Body of pancreas (tissue), 4 donors: Measurements from ENCODE around the gene PUSL1. TPM values are rescaled to one million over a fixed set of nuclear protein-coding genes. Genes with fewer than 3 reads are reported as not detected.

Experiments used
- ATAC-seq: fragments of 150-250 bp; one replicate; pipeline ENCODE4 v1.9.1; 2016
- DNase-seq, 4 donors: peaks; one replicate each; pipeline ENCODE4 v3.0.0-alpha.2; 2019
- H3K27ac ChIP-seq, 4 donors: fragments of 200-600 bp; sonication (generic); 1 replicate in 3 of 4; 2 replicates in 1 of 4; pipeline versions ENCODE4 v1.5.1 to v1.6.1; 2016 to 2019; ENCODE audit warnings: mild to moderate bottlenecking in 1 of 4, mixed read lengths in 1 of 4, moderate library complexity in 1 of 4
- H3K27me3 ChIP-seq, 2 donors: fragments of 200-600 bp; sonication (generic); one replicate each; pipeline ENCODE4 v1.6.0; 2016; ENCODE audit warnings: mild to moderate bottlenecking in 1 of 2
- H3K36me3 ChIP-seq, 2 donors: fragments of 200-600 bp; sonication (generic); replicated peaks in 1 of 2; 2 replicates each; pipeline ENCODE4 v1.5.1; 2016; ENCODE audit warnings: low read depth in 2 of 2; ENCODE audit not compliant: insufficient read depth in 1 of 2
- H3K4me1 ChIP-seq: fragments of 200-600 bp; sonication (generic); one replicate; pipeline ENCODE4 v1.6.0; 2016
- H3K4me3 ChIP-seq, 2 donors: fragments of 200-600 bp; sonication (generic); 1 replicate in 1 of 2; 2 replicates in 1 of 2; pipeline ENCODE4 v1.5.1; 2016 to 2019
- H3K9me3 ChIP-seq, 3 donors: fragments of 200-600 bp; sonication (generic); 1 replicate in 2 of 3; 2 replicates in 1 of 3; pipeline ENCODE4 v1.5.1; 2016
- CTCF ChIP-seq, 7 experiments: fragments of 450-650 bp in 4 of 7; fragments of 200-600 bp in 3 of 7; sonication (generic) in 3 of 7; IDR thresholded peaks; one replicate each; pipeline ENCODE4 v1.5.1; 2016 to 2019; ENCODE audit warnings: antibody characterized with exemption in 7 of 7
- POLR2A ChIP-seq, 3 donors: fragments of 450-650 bp; IDR thresholded peaks; one replicate each; pipeline ENCODE4 v1.6.1; 2016; ENCODE audit warnings: antibody characterized with exemption in 3 of 3, mild to moderate bottlenecking in 2 of 3
- WGBS, 2 donors: methylation state at CpG; one replicate each; pipeline ENCODE4 v1.1.5; 2017; 5-methylcytosine and 5-hydroxymethylcytosine counted together
- intact Hi-C: fragments of 100-400 bp; cut with DNase I; formaldehyde crosslinking; loops from one replicate; pipeline ENCODE4 v1.15.1; 2023
- total RNA-seq, 2 donors: library from RNA; depleted of rRNA; stranded (reverse); fragments of >200 nt; gene quantifications; one replicate each; pipeline ENCODE4 v1.1.0, GENCODE V29; 2016

PUSL1 gene
- total RNA-seq, 2 donors from 2014 or later = 20.2 to 20.8 TPM

- Histone ChIP-seq H3K4me3 (no peak overlapping the region), H3K27ac (no peak overlapping the region), H3K36me3 (no peaks in the 10 kb centered on the region), H3K27me3 (peaks cover 0 to 32% of the 10 kb centered on the region in 2 donors), H3K4me1 (peaks cover 22% of the 10 kb centered on the region), H3K9me3 (no peaks in the 10 kb centered on the region)
- TF ChIP-seq POLR2A (IDR thresholded peaks at IDR 0.05) (no peak), CTCF (IDR thresholded peaks at IDR 0.05) (no peak)
- 48 to 51% methylated on average over 2 to 6 of the region's 8 CpGs for WGBS, 2 donors
- no peak for DNase-seq
- ATAC-seq = no peak
- intact Hi-C loops = no loop called here
Measured at GRCh38 chr1:1356166-1356795, 47.9 kb downstream of the PUSL1 start.

GRCh38 chr1:1356796-1357401, 48.5 kb downstream of the PUSL1 start:
- ATAC-seq (no peak), DNase-seq (peak in 1 of 4 donors; percentile 18)
- WGBS, 2 donors = 0 to 51% methylated on average over 2 to 19 of the region's 26 CpGs
- Histone ChIP-seq H3K36me3 (no peaks in the 10 kb centered on the region), H3K4me3 (no peak overlapping the region), H3K27ac (no peak overlapping the region), H3K9me3 (no peaks in the 10 kb centered on the region), H3K27me3 (peaks cover 0 to 32% of the 10 kb centered on the region in 2 donors), H3K4me1 (peaks cover 22% of the 10 kb centered on the region)
- intact Hi-C loops = no loop called here
- TF ChIP-seq CTCF (IDR thresholded peaks at IDR 0.05) (no peak), POLR2A (IDR thresholded peaks at IDR 0.05) (no peak)

- 19 to 55% methylated on average over 4 to 18 of the region's 18 CpGs for WGBS, 2 donors
- H3K9me3 ChIP-seq = no peaks in the 10 kb centered on the region
- no peak for TF ChIP-seq POLR2A (IDR thresholded peaks at IDR 0.05)
- no peak for TF ChIP-seq CTCF (IDR thresholded peaks at IDR 0.05)
- peaks cover 20% of the 10 kb centered on the region for H3K4me1 ChIP-seq
- no peaks in the 10 kb centered on the region for H3K36me3 ChIP-seq
- ATAC-seq (no peak), DNase-seq (no peak)
- intact Hi-C loops = no loop called here
- H3K27me3 ChIP-seq = peaks cover 0 to 25% of the 10 kb centered on the region in 2 donors
- peak overlapping the region in 2 of 4 donors; percentile 25 to 59 for H3K27ac ChIP-seq
- no peak overlapping the region for H3K4me3 ChIP-seq
Measured at GRCh38 chr1:1357871-1358432, 49.6 kb downstream of the PUSL1 start.

GRCh38 chr1:1358433-1359271, 50.3 kb downstream of the PUSL1 start, which contains the start of gene MXRA8:
TSS of gene MXRA8 (minus strand) at chr1:1358555. CDS start at chr1:1358504, 51 bp downstream.
- Histone ChIP-seq H3K9me3 (no peaks in the 10 kb centered on the region), H3K27me3 (peaks cover 0 to 19% of the 10 kb centered on the region in 2 donors), H3K4me3 (no peak within 1 kb of the TSS), H3K4me1 (peaks cover 13% of the 10 kb centered on the region), H3K27ac (peak within 1 kb of the TSS in 2 of 4 donors; percentile 39 to 59), H3K36me3 (no peaks in the 10 kb centered on the region)
- no peak for TF ChIP-seq POLR2A (IDR thresholded peaks at IDR 0.05)
- TF ChIP-seq CTCF (IDR thresholded peaks at IDR 0.05) = no peak
- intact Hi-C loops = no loop called here
- peak; percentile 19 for ATAC-seq
- peak in 2 of 4 donors; percentile 29 to 49 for DNase-seq
- WGBS, 2 donors = 10 to 37% methylated on average over 2 to 29 of the region's 29 CpGs
